Vagina (tissue), 2 donors: Measurements from ENCODE around the gene SLC38A4.

Experiments
- POLR2A ChIP-seq, 2 donors: fragments of 450-650 bp; IDR thresholded peaks; one replicate each; pipeline ENCODE4 v1.6.1; 2017; ENCODE audit warnings: antibody characterized with exemption in 2 of 2, mild to moderate bottlenecking in 2 of 2, moderate library complexity in 2 of 2
- TF ChIP-seq, protein P1 (sequence below), 3 experiments: fragments of 450-650 bp in 2 of 3; fragments of 200-600 bp in 1 of 3; sonication (generic) in 1 of 3; IDR thresholded peaks; one replicate each; pipeline ENCODE4 v1.5.1; 2017 to 2019; ENCODE audit warnings: antibody characterized with exemption in 3 of 3, mild to moderate bottlenecking in 2 of 3, moderate library complexity in 2 of 3

DNA sequence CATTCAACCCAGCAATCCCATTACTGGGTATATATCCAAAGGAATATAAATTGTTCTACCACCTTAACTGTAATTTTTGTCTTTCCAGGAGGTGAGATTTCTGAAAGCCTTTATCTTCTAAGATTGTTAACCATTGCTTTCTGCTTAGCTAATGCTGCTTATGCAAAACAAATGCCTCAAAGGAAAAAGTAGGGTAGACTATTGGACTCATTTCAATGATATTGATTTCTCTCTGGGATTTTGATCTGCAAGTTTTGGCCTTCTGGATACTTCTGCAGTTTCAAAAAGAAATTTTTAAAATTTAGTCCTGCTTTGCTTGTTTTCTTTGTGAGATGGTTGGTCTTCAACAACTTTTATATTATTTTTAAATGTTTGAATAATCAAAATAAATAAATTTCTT lies 108.6 kb downstream of the SLC38A4 start:
- TF ChIP-seq, protein P1, sequence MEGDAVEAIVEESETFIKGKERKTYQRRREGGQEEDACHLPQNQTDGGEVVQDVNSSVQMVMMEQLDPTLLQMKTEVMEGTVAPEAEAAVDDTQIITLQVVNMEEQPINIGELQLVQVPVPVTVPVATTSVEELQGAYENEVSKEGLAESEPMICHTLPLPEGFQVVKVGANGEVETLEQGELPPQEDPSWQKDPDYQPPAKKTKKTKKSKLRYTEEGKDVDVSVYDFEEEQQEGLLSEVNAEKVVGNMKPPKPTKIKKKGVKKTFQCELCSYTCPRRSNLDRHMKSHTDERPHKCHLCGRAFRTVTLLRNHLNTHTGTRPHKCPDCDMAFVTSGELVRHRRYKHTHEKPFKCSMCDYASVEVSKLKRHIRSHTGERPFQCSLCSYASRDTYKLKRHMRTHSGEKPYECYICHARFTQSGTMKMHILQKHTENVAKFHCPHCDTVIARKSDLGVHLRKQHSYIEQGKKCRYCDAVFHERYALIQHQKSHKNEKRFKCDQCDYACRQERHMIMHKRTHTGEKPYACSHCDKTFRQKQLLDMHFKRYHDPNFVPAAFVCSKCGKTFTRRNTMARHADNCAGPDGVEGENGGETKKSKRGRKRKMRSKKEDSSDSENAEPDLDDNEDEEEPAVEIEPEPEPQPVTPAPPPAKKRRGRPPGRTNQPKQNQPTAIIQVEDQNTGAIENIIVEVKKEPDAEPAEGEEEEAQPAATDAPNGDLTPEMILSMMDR (IDR thresholded peaks at IDR 0.05), result no peak
- no peak for TF ChIP-seq POLR2A (IDR thresholded peaks at IDR 0.05)
